Left forelimb (tissue), 1 donor: Measurements from ENCODE around the gene MAOA.
"Not testable (repeated sequence)": the region's sequence is repeated elsewhere in the genome, so short reads cannot be mapped to it uniquely, and the experiment has no call there.

Experiments used
- DNase-seq: peaks from one replicate; pipeline ENCODE4 v3.0.0-alpha.2; 2018; ENCODE audit warnings: low spot score

Gene MAOA

DNA sequence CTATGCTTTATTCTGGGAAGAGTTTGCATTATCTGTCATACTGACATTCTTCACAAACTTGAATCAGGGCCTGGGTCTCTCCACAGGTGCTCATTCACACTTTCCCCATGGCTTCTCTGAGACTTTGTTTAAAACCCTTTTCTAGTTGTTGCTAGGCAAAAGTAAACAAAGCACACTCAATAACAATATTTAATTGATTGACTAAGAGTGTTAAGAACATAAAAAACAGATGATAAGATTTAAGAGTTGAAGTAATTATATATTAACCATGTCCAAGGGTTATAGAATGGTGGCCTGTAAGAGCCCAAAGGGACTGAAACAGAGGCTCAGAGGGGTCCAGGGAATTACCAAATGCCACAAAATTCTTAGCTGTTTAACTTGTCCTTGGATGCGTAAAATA, 7.1 kb downstream of the MAOA start:
- DNase-seq: no peak

DNA sequence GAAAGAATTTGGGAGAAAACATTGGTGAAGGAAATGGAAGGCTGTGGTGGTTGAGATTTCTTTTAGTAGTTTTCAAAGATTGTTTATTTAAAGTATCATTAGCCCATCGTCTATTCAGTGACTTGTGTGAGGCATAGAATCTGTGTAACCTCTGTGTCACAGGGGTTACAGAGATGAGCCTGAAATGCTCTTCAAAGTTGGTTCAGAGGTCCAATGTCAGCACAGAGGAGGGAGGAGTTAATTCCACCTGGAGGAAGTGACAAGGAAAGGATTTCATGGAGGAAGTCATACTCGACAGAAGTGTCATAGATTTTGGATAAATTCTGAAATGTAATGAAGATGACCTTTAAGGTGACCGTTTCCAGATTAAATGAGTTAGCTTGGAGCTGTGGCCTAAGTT, 8.2 kb downstream of the MAOA start:
- DNase-seq: no peak

GRCh38 chrX:43664708-43665107, 8.6 kb downstream of the MAOA start:
- DNase-seq: no peak

GRCh38 chrX:43666311-43666912, 10.3 kb downstream of the MAOA start:
- no peak for DNase-seq

DNA sequence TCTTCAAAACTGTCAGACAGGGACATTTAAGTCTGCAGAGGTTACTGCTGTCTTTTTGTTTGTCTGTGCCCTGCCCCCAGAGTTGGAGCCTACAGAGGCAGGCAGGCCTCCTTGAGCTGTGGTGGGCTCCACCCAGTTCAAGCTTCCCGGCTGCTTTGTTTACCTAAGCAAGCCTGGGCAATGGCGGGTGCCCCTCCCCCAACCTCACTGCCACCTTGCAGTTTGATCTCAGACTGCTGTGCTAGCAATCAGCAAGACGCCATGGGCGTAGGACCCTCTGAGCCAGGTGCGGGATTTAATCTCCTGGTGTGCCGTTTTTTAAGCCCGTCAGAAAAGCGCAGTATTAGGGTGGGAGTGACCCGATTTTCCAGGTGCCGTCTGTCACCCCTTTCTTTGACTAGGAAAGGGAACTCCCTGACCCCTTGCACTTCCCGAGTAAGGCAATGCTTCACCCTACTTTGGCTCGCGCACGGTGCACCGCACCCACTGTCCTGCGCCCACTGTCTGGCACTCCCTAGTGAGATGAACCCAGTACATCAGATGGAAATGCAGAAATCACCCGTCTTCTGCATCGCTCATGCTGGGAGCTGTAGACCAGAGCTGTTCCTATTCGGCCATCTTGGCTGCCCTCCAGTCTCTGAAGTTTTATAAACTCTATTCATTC, 20.0 kb downstream of the MAOA start:
- not testable (repeated sequence) for DNase-seq

- DNase-seq: no peak
Measured at GRCh38 chrX:43676971-43677572, 21.0 kb downstream of the MAOA start.

- no peak for DNase-seq
Measured at GRCh38 chrX:43677993-43678392, 21.9 kb downstream of the MAOA start.

- no peak for DNase-seq
Measured at GRCh38 chrX:43679058-43679457, 23.0 kb downstream of the MAOA start.

GRCh38 chrX:43679778-43680177, 23.7 kb downstream of the MAOA start:
- DNase-seq: no peak

- no peak for DNase-seq
Measured at GRCh38 chrX:43682726-43683125, 26.6 kb downstream of the MAOA start.

- DNase-seq: no peak
Measured at GRCh38 chrX:43685221-43685620, 29.1 kb downstream of the MAOA start.

DNA sequence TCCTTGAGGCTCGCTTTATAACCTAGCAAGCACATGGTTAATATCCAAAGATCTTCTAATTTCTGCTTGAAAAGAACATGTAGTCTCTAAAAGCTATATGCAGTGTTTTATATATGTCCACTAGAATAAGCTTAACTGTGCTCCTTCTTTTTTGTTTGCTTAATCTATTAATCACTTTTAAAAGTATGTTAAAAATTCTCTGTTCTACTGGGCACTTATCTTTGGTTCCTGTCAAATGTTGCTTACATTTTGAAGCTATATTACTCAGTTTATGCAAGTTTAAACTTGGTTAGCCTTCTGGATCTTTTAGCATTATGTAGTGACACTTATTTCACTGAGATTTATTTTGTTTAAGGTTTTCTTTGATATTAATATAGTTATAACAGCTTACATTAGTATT, 32.5 kb downstream of the MAOA start:
- no peak for DNase-seq

DNA sequence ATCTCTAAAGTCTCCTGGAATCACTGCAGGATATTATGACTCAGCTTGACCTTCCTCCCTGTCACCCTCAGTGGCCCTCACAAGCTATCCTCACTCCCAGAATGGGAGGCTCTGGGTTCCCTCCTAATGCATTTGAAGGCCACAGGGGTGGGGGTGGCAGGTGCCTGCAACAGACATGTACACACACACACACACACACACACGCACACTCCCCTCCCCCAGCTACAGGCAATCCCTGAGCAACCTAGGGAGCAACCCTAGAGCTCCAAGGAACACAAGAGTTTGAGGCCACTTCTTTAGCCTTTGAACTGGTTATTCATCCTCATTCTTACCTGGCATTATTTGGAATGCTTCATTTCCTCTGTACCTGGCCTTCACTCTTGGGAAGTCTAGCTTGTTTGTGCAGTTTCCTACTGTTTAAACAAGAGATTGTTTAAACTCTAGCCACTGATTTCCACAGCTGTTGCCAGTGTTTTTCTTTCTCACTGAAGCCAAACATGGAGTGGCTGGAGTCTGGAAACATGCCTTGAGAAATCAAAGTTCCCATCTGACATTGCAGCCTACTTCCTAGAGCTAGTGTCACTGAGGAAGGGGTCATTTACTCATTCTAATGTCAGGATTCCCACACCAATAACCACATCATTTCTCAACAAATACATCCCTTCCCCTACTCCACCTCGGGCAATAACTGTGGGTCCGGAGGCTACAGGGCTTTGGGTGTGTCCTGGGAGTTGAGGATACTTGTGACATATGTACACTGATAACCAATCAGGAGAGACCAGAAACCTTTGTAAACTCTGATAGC, 37.7 kb downstream of the MAOA start:
- no peak for DNase-seq

- no peak for DNase-seq
Measured at GRCh38 chrX:43699475-43699874, 43.4 kb downstream of the MAOA start.

- no peak for DNase-seq
Measured at GRCh38 chrX:43702079-43702524, 46.0 kb downstream of the MAOA start.

DNA sequence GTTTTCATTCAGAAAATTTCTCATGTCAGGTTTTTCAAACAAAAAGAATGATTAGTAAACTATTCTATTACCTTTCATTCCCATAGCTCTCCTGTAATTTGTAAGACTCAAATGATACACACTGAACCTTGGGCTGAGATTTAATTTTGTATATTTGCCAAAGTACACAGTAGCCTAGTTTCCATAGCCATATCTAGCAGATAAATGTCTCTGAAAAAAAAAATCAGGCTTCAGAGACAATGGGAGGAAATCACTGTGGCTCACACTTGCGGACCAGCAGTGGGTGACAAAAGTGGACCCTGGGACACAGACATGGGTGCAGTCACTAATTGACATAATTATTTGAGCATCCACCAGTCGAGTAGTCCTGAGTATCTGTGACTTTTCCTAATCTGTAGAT, 46.6 kb downstream of the MAOA start:
- no peak for DNase-seq

DNA sequence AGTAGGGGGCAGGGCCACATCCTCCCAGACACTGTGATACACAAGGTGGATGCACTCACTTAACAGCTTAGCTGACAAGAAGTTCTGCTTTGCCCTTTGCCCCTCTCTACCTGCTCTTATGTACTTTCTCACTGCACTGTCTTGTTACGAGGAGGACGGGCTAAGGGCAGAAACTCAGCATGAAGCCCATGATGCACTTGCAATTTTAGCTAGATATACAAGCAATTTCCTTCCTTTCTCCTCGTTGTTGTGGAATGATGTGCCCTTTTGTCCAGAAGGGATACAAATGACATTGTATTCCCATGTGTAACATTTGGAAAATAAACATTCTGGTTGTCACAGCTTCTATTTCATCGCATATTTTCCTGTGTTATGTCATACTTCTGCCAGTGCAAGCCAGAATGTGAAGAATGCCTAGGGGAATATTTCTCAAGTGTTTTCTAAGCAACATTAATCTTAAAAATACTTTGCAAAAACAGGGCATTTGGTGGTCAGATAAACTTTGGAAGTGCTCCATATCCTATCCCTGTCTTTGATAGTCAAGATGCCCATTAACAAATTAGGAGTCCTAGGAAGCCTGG, 47.2 kb downstream of the MAOA start:
- no peak for DNase-seq

- no peak for DNase-seq
Measured at GRCh38 chrX:43706786-43707370, 50.8 kb downstream of the MAOA start.

DNA sequence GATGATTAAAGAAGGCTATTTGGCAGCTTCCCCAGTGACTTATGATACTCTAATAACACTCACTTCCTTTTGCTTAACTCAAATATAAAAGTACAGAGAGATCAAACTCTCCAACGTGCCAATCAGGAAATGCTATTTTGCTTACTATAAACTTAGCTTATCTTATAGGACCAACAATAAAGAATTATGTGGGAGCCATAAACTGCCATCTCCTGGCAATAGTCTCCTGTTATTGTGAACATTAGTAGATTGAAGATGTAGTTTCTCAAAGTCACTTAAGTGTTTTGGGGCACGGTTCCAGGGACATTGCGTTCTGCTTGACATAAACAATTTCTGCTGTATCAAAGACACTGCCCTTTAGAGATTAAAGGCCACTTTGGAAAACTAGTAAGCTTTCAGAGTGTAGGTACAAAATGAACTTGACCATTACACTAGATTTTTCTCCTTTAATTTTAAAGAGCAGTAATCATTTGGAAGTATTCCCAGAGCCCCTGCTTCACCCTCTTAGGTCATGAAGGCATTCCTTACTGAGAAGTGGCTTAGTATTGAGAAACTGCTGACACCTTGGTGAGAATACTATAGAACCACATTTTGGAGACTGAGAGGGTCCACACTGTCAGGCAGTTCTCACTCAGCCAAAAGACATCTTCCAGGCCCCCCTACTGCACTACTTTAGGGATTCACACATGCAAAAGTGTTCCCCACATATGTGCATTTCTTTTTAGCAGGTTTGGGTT, 51.9 kb downstream of the MAOA start:
- DNase-seq: no peak

- DNase-seq: no peak
Measured at GRCh38 chrX:43716144-43716543, 60.0 kb downstream of the MAOA start.

- no peak for DNase-seq
Measured at GRCh38 chrX:43716696-43717095, 60.6 kb downstream of the MAOA start.
